GM12891 (cell line): ENCODE data around the gene WEE2.

Experiments used
- DNase-seq: peaks from one replicate; pipeline ENCODE4 v3.0.0; 2011; ENCODE audit warnings: low spot score; ENCODE audit not compliant: insufficient read length
- FAIRE-seq: peaks from 2 replicates; lab custom pipeline; 2011; peaks lifted over from hg19 to GRCh38; lab: Jason Lieb, UNC
- PAX5 ChIP-seq: IDR thresholded peaks from 2 replicates; pipeline ENCODE4 v1.6.1; 2011; ENCODE audit warnings: low read length, moderate library complexity, mild to moderate bottlenecking; ENCODE audit not compliant: insufficient read depth, severe bottlenecking
- POLR2A ChIP-seq: IDR thresholded peaks from 2 replicates; pipeline ENCODE4 v1.6.1; 2011; ENCODE audit warnings: low read depth, low read length, control low read depth
- POLR2AphosphoS5 ChIP-seq: IDR thresholded peaks from 2 replicates; pipeline ENCODE4 v1.6.1; 2011; ENCODE audit warnings: low read depth, low read length, control low read depth
- POU2F2 ChIP-seq: IDR thresholded peaks from 2 replicates; pipeline ENCODE4 v1.6.1; 2011; ENCODE audit warnings: low read depth, mild to moderate bottlenecking, control low read depth, low read length, moderate library complexity
- SPI1 ChIP-seq: IDR thresholded peaks from 2 replicates; pipeline ENCODE4 v1.6.1; 2011; ENCODE audit warnings: low read depth, low read length, control low read depth
- TAF1 ChIP-seq: IDR thresholded peaks from 2 replicates; pipeline ENCODE4 v1.6.1; 2011; ENCODE audit warnings: low read depth, low read length, control low read depth

WEE2 gene

DNA sequence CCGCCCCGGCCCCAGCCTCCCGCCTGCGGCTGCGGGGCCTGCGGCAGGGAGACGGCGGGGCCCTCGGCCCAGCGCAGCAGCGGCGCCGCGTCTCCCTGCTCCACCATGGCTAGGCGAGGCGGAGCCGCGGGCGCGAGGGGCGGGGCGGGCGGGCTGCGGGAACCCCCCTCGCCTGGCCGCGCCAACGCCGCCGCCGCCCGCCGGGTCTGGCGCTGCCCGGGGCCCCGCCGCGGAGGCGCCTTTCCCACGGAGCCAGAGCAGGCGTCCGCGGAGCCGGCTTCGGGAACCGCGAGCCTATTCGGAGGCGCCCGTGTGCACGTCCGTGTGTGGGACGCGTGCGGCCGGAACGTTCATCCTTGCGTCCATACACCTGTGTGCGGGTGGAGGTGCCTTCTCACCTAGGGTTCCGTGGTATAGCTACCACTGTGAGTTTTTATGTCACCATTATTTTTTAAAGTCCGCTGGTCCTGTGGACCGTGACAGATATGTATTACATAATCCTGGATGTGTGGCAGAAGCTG, 6.0 kb upstream of the WEE2 start, which contains the start of gene DENND11:
TSS of gene DENND11 (minus strand) at position 120 of the 521 bp plus-strand sequence. CDS start at position 107, 13 bp downstream.
- peak; percentile 78 for FAIRE-seq
- DNase-seq, result peak; percentile 64
- no peak for TF ChIP-seq TAF1
- TF ChIP-seq SPI1, result no peak
- no peak for TF ChIP-seq POLR2AphosphoS5
- TF ChIP-seq POU2F2, result no peak
- TF ChIP-seq PAX5, result no peak
- no peak for TF ChIP-seq POLR2A

DNA sequence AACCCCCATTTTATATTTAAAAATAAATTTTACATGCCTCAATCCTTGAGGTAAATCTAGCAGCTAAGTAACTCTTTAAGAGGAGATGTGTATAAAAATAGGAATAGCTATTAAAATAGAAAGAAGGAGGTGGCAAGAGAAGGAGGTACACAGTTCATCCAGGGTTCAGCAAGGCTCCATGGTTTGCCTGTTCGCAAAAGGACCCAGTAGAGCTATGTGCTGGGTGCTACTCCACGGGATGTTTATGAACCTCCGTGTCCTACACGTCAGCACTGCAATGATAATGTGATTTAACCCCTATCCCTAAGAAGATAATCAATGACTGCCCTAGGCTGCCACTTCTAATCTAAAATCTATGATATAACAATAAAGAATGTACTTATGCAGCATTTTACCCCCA, 5.3 kb upstream of the WEE2 start:
- TF ChIP-seq PAX5, result no peak
- no peak for TF ChIP-seq POLR2AphosphoS5
- TF ChIP-seq POU2F2, result no peak
- TF ChIP-seq SPI1, result no peak
- TF ChIP-seq TAF1, result no peak
- TF ChIP-seq POLR2A, result no peak
- no peak for FAIRE-seq
- no peak for DNase-seq

DNA sequence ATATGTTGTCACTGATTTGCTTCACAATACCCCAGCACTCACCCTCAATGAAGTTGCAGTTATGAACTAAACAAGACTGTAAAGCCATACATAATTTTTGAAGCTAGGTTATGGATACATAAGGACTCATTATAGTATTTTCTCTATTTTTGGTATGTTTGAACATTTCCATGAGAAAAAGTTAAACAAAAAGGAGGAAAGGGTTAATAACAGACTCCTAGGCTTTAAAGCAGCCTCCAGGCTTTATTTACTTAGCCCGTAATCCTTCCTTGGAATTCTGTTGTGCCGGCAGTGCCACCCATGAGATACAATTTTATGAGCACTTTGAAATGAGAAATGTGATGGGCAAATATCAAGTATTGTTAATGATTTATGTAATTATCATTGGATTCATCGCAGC, 4.0 kb upstream of the WEE2 start:
- FAIRE-seq, result no peak
- TF ChIP-seq POLR2AphosphoS5, result no peak
- no peak for TF ChIP-seq POU2F2
- no peak for TF ChIP-seq TAF1
- no peak for TF ChIP-seq POLR2A
- TF ChIP-seq PAX5, result no peak
- TF ChIP-seq SPI1, result no peak
- DNase-seq, result no peak

DNA sequence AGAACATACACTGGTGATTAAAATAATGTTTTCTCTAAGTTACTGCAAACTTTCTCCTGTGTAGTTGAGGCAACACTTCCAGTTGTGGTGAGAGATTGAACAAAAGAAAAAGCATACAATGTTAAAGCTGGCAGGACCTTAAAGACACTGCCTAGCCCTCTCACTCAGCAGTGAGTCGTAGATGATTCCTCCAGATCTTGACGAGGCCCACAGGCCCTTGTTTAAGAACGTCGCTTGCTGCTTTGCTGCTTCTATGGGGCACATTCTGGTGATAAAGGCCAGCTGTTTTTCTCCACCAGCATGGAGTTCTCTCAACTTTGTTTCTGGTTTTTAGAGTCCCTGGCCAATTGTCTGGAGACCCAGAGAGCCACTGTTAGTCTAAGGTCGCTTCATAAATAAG, 3.4 kb upstream of the WEE2 start:
- FAIRE-seq (no peak), DNase-seq (no peak)
- no peak for TF ChIP-seq POLR2AphosphoS5
- no peak for TF ChIP-seq POU2F2

DNA sequence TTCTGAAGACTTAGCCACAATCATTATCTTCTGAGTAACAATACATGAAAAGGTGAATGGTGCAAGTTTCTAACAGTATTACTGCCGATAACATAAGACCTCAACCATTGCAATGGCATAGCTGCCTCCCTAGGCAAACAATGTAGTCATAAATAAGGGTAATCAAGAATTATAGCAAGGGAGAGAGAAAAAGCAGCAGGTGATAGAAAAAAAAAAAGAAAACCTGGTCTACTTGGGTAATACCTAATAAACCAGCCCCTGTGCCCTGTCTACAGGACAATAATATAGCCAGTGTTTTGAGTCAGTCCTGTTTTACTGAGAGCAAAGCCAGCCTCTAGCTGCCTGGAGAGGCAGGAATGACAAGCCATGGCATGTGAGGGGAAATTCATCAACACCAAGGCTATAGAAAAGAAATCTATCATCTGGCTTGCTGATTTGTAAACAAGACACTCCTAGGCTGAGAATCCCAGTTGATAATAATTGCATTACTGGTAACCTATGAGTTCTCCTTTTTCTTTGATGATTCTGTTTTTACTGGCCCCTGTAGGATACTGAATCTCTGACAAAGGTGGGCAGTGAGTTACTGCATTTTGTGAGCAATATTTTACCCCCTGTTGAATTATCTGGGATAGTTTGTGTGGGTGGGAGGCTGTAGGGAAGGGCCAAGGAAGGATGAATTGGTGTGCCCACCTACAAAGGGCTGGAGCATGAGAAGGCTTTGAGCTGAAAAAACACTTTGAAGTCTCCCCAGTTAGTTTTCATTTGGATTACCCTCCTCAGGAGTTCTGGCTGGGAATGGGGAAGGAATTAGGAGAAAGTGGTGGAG, 1.7 kb upstream of the WEE2 start:
- no peak for DNase-seq
- FAIRE-seq, result no peak
- no peak for TF ChIP-seq PAX5
- TF ChIP-seq SPI1, result no peak
- no peak for TF ChIP-seq POU2F2
- no peak for TF ChIP-seq POLR2AphosphoS5
- TF ChIP-seq POLR2A, result no peak
- no peak for TF ChIP-seq TAF1

DNA sequence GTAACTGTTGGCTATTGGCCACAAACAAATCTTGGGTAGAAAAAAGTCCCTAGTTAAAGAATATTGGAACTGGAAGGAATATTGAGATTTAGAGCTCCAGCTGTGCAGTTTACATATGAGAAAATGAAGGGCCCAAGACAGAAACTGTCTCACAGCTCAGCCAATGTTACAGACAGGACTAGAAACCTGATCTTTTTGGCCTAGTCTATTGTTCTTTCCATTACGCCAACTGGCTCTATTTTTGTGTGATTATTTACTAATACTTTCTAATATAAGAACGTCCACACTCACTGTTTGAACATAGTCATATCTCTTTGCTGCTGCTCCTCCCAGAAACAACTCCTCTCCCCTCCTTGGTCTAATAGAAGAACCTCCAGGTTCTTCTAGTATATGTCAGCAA, 1.2 kb downstream of the WEE2 start:
- no peak for DNase-seq
- TF ChIP-seq TAF1 (no peak), POU2F2 (no peak), POLR2A (no peak), PAX5 (no peak), POLR2AphosphoS5 (no peak), SPI1 (no peak)
- no peak for FAIRE-seq

DNA sequence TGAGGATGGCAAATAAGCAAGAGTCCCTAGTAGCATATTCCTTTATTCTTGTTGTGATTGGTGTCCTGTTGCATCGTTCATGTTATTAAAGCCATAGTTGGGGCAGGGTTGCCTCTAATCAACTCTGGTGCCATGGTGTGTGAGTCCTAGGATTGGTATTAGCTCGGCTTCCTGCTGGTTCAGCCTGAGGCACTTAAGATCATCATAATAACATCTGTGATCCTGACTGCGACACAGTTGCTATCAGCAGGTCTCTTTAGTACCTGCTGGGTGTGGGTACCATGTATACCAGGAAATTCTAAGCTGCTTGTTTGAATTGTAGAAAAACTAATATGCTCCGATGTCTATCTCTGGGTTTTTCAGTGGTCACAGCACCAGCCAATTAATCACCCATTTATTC, 1.6 kb downstream of the WEE2 start:
- DNase-seq (no peak), FAIRE-seq (no peak)
- TF ChIP-seq POLR2A (no peak), PAX5 (no peak), POU2F2 (no peak), TAF1 (no peak), POLR2AphosphoS5 (no peak), SPI1 (no peak)

DNA sequence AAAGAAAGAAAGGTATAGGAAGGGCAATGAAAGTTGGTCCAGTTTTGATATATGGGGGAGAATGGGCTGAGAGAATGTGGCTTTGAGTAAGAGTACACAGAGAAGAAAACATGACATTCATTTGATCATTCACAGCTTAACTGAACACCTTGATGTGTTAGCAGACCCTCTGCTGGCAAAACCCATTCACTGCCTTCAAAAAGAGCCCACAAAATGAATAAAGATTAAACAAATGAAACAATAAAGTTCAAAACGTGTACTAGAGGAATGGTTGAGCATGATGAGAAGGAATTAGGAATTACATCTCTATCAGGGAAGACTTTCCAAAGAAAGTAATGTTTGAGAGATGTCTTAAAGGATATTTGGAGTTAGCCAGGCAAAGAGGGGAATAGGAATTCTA, 2.1 kb downstream of the WEE2 start:
- TF ChIP-seq TAF1 (no peak), POLR2A (no peak), POLR2AphosphoS5 (no peak), PAX5 (no peak), POU2F2 (no peak), SPI1 (no peak)
- DNase-seq (no peak), FAIRE-seq (no peak)

DNA sequence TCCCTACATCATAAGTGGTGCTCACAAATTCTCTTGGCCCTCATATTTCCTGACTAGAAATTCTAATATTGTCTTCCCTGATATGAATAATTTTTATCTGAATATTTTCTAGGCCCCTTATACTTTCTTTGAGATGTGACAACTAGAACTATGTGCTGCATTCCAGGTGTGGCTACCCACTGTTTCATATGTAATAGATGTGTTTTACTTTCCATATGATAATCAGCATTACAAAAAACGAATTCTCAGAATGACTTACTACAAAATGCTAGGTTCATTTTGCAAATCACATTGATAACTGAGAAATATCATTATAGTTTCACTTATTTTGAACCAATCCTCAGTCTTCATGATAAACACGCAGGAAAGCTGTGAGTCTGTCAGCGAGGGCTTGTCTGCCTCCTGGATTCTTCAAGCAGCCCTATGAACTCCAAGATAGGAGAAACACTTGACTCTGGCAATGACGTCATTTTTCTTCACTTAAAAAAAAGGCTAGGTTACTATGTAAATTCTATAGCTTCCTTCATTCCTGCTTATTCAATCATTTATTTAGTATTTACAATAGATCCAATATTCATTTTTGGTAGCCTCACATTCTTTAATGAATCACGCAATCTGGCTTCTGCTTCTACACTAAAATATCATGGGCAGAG, 4.6 kb downstream of the WEE2 start:
- FAIRE-seq (no peak), DNase-seq (no peak)
- TF ChIP-seq POU2F2 (no peak), PAX5 (no peak), TAF1 (no peak), POLR2A (no peak), POLR2AphosphoS5 (no peak), SPI1 (no peak)
